Coronary artery (tissue), 2 donors: ENCODE data around the gene ANTXRL.
"Not testable (repeated sequence)": the region's sequence is repeated elsewhere in the genome, so short reads cannot be mapped to it uniquely, and the experiment has no call there.

Experiments
- DNase-seq: peaks from one replicate; pipeline ENCODE4 v3.0.0-alpha.2; 2017; ENCODE audit warnings: low spot score
- H3K27ac ChIP-seq, 2 donors: fragments of 200-600 bp; sonication (generic); one replicate each; pipeline ENCODE4 v1.5.1; 2016 to 2019
- H3K4me3 ChIP-seq: fragments of 200-600 bp; sonication (generic); 2 replicates; pipeline ENCODE4 v1.5.1; 2016; ENCODE audit warnings: mild to moderate bottlenecking, moderate library complexity
- TF ChIP-seq, protein P1 (sequence below): fragments of 200-600 bp; sonication (generic); IDR thresholded peaks from one replicate; pipeline ENCODE4 v1.5.1; 2019; ENCODE audit warnings: antibody characterized with exemption

The ANTXRL gene

DNA sequence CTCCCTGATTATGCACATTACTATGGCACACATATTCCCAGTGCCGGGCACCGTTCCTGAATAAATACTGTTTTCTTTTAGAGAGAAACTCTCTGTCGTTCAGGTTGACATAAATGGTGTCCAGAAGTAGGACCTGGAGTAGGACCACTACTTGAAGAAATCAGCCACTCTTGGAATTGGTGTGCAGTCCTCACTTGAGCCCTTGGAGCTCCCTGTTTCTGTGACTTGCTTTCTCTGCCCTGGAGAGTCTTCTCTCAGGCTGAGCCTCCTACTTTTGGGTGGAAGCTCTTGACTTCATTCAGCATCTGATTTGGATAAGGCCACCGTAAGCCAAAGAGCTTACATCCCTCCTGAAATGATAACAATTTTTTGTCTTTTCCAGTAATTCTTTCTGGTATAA, 29.7 kb upstream of the ANTXRL start:
- H3K27ac ChIP-seq = peak overlapping the region in 1 of 2 donors; percentile 5
- H3K4me3 ChIP-seq = no peak overlapping the region
- no peak for DNase-seq
- TF ChIP-seq, protein P1, sequence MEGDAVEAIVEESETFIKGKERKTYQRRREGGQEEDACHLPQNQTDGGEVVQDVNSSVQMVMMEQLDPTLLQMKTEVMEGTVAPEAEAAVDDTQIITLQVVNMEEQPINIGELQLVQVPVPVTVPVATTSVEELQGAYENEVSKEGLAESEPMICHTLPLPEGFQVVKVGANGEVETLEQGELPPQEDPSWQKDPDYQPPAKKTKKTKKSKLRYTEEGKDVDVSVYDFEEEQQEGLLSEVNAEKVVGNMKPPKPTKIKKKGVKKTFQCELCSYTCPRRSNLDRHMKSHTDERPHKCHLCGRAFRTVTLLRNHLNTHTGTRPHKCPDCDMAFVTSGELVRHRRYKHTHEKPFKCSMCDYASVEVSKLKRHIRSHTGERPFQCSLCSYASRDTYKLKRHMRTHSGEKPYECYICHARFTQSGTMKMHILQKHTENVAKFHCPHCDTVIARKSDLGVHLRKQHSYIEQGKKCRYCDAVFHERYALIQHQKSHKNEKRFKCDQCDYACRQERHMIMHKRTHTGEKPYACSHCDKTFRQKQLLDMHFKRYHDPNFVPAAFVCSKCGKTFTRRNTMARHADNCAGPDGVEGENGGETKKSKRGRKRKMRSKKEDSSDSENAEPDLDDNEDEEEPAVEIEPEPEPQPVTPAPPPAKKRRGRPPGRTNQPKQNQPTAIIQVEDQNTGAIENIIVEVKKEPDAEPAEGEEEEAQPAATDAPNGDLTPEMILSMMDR = no peak

DNA sequence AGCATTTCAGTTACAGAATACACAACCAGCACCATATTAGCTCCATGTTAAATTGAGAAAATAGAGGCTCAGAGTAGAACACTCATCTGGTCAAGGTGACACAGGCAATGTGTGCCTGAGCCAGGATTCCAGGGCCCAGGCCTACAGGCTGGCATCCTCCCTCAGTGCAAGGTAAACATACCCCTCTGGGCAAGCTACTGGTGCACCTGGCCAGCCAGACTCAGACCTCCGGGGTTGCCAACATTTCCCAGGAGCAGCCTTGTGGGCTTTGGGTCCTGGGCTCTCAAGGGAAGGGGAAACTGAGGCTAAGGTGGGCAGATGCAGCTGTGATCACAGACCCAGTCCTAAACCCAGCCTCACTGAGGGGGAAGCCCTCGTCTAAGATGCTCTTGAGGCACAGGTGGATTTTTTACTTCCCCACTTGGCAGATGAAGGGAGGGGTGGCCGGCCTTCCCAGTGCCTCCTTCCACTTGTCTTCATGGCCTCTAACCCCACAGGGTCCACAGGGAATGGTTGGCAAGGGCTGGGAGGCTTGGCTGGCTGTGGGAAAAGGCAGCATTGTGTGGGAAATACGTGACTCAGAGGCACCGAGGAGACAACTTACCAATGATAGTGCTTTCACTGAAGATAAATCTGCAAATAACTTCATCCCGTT, 23.8 kb upstream of the ANTXRL start:
- not testable (repeated sequence) for H3K4me3 ChIP-seq, H3K27ac ChIP-seq
- DNase-seq = peak; percentile 46

DNA sequence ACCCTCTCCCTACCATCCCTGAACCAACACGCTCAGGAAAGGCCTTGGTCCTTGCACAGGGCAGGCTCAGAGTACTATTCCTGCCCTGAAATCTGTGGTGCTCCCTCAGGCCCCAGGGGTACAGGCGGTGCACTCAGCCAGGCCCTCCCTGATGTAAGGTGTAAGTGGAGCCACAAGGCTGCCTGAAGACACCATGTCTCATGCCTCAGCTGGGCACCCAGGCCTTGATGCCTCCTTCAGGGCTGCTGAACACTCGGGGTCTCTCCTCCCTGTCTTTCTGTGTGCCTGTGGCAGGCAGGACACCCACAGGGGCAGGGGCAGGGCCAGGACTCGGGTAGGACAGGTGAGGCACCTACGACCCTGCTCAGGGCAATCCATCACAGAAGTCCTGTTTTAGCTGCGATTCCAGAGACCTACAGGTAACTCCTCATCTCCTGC, 22.9 kb upstream of the ANTXRL start:
- peak; percentile 68 for DNase-seq
- TF ChIP-seq, protein P1 = no peak
- Histone ChIP-seq H3K27ac (no peak overlapping the region), H3K4me3 (no peak overlapping the region)

DNA sequence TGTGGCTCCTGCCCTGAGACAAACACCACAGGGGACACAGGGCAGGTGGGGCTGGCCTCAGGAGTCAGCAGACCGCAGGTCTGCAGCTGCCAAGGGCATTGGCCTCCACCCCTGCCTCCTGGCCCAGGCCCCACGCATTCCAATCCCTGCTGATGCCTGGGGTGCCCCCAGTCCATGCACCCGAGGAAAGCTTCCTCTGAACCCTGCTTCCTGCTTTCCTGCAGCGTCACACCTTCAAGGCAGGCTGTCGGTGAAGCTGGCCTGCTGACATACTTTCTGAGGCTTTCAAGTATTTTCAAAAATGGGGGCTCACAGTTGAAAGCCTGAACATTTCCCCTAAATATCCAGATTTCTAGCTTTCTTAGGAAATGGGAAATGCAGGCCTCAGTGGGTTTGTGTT, 22.5 kb upstream of the ANTXRL start:
- peak; percentile 16 for DNase-seq
- Histone ChIP-seq H3K27ac (no peak overlapping the region), H3K4me3 (no peak overlapping the region)
- TF ChIP-seq, protein P1 = no peak

DNA sequence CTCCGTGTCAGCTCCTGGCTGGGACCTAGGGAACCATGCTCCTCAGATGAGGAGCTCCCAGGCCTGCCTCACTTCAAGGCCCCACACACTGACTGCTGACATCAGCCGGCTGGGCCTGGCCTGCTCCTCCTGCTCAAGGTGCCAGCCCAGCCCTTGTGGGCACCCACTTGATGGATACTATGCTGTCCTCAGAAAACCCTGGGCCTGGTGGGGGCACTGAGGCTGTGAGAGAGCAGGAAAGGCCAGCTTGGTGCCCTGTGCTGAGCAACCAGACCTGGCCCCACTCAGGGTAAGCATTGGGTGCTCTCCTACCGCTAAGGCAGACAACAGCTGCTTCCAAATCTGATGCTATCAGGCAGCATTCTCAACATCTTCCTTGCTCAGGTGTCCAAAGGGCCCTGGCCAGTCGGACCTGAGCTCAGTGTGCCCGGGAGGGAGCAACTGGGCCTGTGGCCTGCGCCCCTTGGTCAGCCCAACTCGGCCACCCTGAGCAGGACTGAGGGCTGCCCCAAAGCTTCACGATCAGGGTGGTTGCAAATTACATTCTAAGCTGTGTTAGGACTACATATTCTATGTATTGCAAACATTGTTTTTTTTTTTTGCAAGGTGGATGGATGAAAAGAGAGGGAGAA, 21.9 kb upstream of the ANTXRL start:
- no peak overlapping the region for H3K4me3 ChIP-seq
- peak; percentile 59 for DNase-seq
- TF ChIP-seq, protein P1 = no peak
- no peak overlapping the region for H3K27ac ChIP-seq

DNA sequence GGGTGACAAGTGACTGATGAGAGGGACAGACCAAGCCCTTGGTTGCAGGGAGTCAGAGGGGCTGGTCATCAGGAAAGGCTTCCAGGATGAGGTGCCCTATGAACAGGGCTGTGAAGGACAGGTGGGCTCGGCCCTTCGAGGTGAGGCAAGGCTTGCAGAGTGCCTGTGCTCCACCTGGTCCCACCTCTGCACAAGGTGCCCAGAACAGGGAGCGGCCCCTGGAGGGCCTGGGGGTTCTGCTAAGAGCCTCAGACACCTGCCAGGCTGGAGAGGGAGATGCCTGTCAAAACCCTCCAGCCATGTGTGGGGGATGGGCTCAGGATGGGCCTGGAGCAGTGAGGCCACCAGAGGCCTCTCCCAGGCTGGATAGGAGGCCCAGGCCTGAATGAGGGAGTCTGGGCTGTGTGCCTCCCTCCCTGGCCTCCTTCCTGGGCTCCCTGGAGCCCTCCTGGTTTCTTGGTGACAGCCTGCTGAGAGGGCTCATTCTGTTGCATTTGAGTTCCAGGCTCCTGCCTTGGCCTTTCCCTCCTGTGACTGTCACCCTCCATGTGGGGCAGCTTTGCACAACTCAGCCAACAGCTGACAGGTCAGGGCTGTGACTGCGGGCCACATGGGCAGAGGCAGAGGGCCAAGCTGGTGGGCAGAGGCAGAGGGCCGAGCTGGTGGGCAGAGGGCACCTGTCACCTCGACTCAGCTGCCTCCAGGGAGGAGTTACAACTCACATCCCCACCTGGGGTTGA, 21.1 kb upstream of the ANTXRL start:
- DNase-seq = peak; percentile 57
- H3K4me3 ChIP-seq, H3K27ac ChIP-seq: not testable (repeated sequence)

DNA sequence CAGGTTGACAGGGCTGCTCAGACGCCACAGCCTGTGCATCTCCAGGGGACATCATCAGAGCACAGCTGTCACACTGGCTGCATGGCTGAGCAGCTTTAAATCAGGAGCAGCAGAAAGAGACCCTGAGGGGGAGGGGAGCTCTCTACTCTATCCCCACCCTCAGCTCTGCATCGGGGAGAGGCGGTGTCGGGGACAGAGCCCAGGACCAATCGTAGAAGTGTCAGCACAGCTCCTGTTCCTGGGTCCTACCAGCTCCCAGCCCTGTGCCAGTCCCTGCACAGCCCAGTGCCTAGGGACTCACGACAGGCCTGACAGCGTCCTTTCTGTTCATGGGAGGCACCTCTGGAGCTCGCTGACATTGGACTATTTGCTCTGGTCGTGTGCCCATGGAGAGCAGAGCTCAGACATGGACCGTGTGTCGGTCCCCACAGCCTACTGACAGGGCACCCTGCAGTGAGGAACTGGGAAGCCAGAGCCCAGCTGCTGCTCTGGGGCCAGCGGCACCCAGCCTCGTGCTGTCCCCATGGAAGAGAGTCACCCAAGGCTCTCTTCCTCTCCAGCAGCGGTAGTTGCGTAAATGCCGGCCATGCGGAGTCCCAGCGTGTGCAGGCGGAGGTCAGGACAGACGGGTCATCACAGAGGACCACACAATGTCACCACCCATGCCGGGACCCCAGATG, 20.4 kb upstream of the ANTXRL start:
- Histone ChIP-seq H3K27ac (no peak overlapping the region), H3K4me3 (no peak overlapping the region)
- TF ChIP-seq, protein P1 = no peak
- DNase-seq = peak; percentile 54
